DOHH2 (cell line): Measurements from ENCODE around the gene KRTAP9-6.
A peak's percentile ranks its signal among the peaks of the same experiment; 100 is the strongest.

ENCODE experiments used
- H3F3A ChIP-seq: fragments of 200-600 bp; sonication (generic), shearing (Covaris generic); 2 replicates; pipeline ENCODE4 v1.6.0; 2016; ENCODE audit warnings: antibody characterized with exemption, mild to moderate bottlenecking; ENCODE audit not compliant: control insufficient read depth, insufficient read depth
- H3K27ac ChIP-seq: fragments of 200-600 bp; sonication (generic); 2 replicates; pipeline ENCODE4 v1.5.1; 2014; ENCODE audit warnings: low read depth, mild to moderate bottlenecking, low read length, moderate library complexity
- H3K27me3 ChIP-seq: fragments of 200-600 bp; sonication (generic); 2 replicates; pipeline ENCODE4 v1.6.1; 2014; ENCODE audit warnings: mild to moderate bottlenecking, low read length, mixed read lengths; ENCODE audit not compliant: control insufficient read depth
- H3K36me3 ChIP-seq: fragments of 200-600 bp; sonication (generic); 2 replicates; pipeline ENCODE4 v1.6.1; 2014; ENCODE audit warnings: mild to moderate bottlenecking, low read length, moderate library complexity, mixed read lengths; ENCODE audit not compliant: control insufficient read depth
- H3K4me1 ChIP-seq: fragments of 200-600 bp; sonication (generic); 2 replicates; pipeline ENCODE4 v1.6.1; 2014; ENCODE audit warnings: mild to moderate bottlenecking, low read length, mixed read lengths; ENCODE audit not compliant: control insufficient read depth
- H3K4me2 ChIP-seq: fragments of 200-600 bp; sonication (generic); 2 replicates; pipeline ENCODE4 v1.6.0; 2014; ENCODE audit warnings: mild to moderate bottlenecking, low read length, moderate library complexity
- H3K4me3 ChIP-seq: fragments of 200-600 bp; sonication (generic); 2 replicates; pipeline ENCODE4 v1.5.1; 2014; ENCODE audit warnings: mild to moderate bottlenecking, low read length, mixed read lengths
- H3K79me2 ChIP-seq: fragments of 200-600 bp; sonication (generic); 2 replicates; pipeline ENCODE4 v1.6.1; 2014; ENCODE audit warnings: mild to moderate bottlenecking, low read length, mixed read lengths; ENCODE audit not compliant: control insufficient read depth
- H3K9me2 ChIP-seq: fragments of 200-600 bp; sonication (generic); replicated peaks from 2 replicates; pipeline ENCODE4 v1.6.1; 2014; ENCODE audit warnings: mild to moderate bottlenecking, low read length, mixed read lengths; ENCODE audit not compliant: control insufficient read depth
- H3K9me3 ChIP-seq: fragments of 200-600 bp; sonication (generic); 2 replicates; pipeline ENCODE4 v1.6.1; 2014; ENCODE audit warnings: antibody characterized with exemption, low read length, mixed read lengths; ENCODE audit not compliant: control insufficient read depth, insufficient read depth
- H4K20me1 ChIP-seq: fragments of 200-600 bp; sonication (generic); 2 replicates; pipeline ENCODE4 v1.6.0; 2014; ENCODE audit warnings: low read depth, mild to moderate bottlenecking, antibody characterized with exemption, low read length, moderate library complexity; ENCODE audit not compliant: control insufficient read depth, insufficient read depth
- EZH2phosphoT487 ChIP-seq: fragments of 200-600 bp; sonication (generic); IDR thresholded peaks from 2 replicates; pipeline ENCODE4 v1.6.1; 2017; ENCODE audit warnings: borderline replicate concordance, mild to moderate bottlenecking, antibody characterized with exemption, low read length, moderate library complexity, mixed read lengths
- TF ChIP-seq, protein P1 (sequence below): fragments of 200-600 bp; sonication (generic); IDR thresholded peaks from one replicate; pipeline ENCODE4 v1.5.1; 2014; ENCODE audit warnings: antibody characterized with exemption, mild to moderate bottlenecking, low read depth, low read length; ENCODE audit not compliant: poor library complexity, severe bottlenecking

The KRTAP9-6 gene

DNA sequence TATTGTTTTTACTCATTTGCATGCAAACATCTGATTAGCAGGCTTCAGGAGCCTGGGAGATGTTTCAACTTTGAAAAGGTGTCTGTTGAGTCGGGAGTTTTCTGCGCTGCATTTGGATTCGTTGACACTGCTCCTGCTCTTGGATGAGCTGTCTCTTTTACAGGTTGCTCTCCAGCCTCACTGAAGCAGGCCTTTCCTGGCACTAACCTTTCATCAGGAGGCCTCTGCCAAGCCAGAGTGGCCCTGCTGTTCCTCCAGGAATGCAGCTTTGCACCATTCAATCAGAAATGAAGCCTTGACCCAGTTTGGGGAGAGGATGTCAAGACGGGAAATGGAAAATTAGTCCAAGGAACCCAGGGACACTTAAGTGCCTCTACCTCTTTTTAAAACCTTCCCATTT is 37.8 kb downstream of the KRTAP9-6 start:
- H3K4me2 ChIP-seq = no peak overlapping the region
- H3K27ac ChIP-seq = no peak overlapping the region
- H3K79me2 ChIP-seq = no peaks in the 10 kb centered on the region
- H3K27me3 ChIP-seq = no peaks in the 10 kb centered on the region
- peaks cover 47% of the 10 kb centered on the region for H3K4me1 ChIP-seq
- H3K36me3 ChIP-seq = no peaks in the 10 kb centered on the region
- TF ChIP-seq, protein P1, sequence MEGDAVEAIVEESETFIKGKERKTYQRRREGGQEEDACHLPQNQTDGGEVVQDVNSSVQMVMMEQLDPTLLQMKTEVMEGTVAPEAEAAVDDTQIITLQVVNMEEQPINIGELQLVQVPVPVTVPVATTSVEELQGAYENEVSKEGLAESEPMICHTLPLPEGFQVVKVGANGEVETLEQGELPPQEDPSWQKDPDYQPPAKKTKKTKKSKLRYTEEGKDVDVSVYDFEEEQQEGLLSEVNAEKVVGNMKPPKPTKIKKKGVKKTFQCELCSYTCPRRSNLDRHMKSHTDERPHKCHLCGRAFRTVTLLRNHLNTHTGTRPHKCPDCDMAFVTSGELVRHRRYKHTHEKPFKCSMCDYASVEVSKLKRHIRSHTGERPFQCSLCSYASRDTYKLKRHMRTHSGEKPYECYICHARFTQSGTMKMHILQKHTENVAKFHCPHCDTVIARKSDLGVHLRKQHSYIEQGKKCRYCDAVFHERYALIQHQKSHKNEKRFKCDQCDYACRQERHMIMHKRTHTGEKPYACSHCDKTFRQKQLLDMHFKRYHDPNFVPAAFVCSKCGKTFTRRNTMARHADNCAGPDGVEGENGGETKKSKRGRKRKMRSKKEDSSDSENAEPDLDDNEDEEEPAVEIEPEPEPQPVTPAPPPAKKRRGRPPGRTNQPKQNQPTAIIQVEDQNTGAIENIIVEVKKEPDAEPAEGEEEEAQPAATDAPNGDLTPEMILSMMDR = no peak
- no peak for TF ChIP-seq EZH2phosphoT487
- H4K20me1 ChIP-seq = peaks cover 4% of the 10 kb centered on the region; the same call in 1 of the 2 replicates
- H3F3A ChIP-seq = peaks cover 6% of the 10 kb centered on the region; the same call in 1 of the 2 replicates
- no peaks in the 10 kb centered on the region for H3K9me3 ChIP-seq
- H3K9me2 ChIP-seq = no peaks in the 10 kb centered on the region
- H3K4me3 ChIP-seq = no peak overlapping the region

DNA sequence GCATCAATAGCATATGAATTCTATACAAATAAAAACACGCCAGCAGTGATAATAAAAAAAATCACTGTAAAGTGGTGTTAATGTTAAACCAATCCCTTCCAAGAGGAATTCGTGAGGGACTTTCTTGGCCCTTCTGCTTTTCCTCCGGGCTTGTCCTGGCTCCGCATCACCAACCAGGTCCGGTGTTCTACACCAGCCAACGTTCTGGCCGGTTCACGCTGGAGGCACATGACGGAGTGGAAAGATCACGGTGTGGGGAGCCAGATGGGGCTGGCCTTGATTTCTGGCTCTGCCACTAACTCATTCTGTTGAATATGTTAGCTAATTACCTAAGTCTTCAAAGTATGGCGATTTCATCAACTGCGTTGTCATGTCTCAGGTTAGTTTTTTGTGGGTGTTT is 38.9 kb downstream of the KRTAP9-6 start:
- Histone ChIP-seq H3K9me2 (no peaks in the 10 kb centered on the region), H3K4me1 (peaks cover 49% of the 10 kb centered on the region), H3F3A (peaks cover 14% of the 10 kb centered on the region), H3K4me3 (no peak overlapping the region), H3K9me3 (no peaks in the 10 kb centered on the region), H4K20me1 (peaks cover 4% of the 10 kb centered on the region; the same call in 1 of the 2 replicates), H3K27me3 (no peaks in the 10 kb centered on the region), H3K27ac (no peak overlapping the region), H3K36me3 (no peaks in the 10 kb centered on the region), H3K79me2 (no peaks in the 10 kb centered on the region), H3K4me2 (no peak overlapping the region)
- TF ChIP-seq, protein P1 = no peak
- no peak for TF ChIP-seq EZH2phosphoT487

DNA sequence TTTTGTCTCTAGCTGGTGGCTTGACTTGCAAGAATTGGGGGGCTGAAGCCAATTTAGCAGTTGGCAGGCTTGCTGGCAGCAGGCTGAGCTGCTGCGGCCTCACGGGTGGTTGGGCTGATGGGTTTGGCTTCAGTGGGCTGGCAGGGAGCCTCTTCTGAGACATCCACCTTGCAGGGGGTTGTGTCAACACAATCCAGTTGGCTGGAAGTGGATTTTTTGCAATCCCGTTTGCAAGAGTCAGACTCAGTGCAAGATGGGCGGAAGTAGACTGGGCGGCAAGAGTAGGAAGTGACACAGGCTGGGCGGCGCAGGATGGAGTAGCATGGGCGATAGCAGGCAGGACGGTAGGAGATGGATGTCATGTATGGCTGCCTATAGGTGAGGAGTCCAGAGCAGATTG is 42.5 kb downstream of the KRTAP9-6 start:
- Histone ChIP-seq H3K27ac (peak overlapping the region; percentile 91), H3K27me3 (no peaks in the 10 kb centered on the region), H3K4me1 (peaks cover 56% of the 10 kb centered on the region), H3K9me2 (no peaks in the 10 kb centered on the region), H3K79me2 (no peaks in the 10 kb centered on the region), H3K9me3 (no peaks in the 10 kb centered on the region), H3K4me3 (peak overlapping the region; percentile 40; the same call in 1 of the 2 replicates), H3K4me2 (peak overlapping the region; percentile 66), H4K20me1 (peaks cover 4% of the 10 kb centered on the region; the same call in 1 of the 2 replicates), H3K36me3 (no peaks in the 10 kb centered on the region), H3F3A (peaks cover 20% of the 10 kb centered on the region)
- TF ChIP-seq, protein P1 = no peak
- TF ChIP-seq EZH2phosphoT487 = no peak
